ENCODE measurements around the gene MERTK. TPM values are rescaled to one million over a fixed set of nuclear protein-coding genes. Genes with fewer than 3 reads are reported as not detected.
A peak's percentile ranks its signal among the peaks of the same experiment; 100 is the strongest.

Gene MERTK
- total and polyA plus RNA-seq, 11 donors, result 1.9 to 15.2 (median 4.7) TPM

GRCh38 chr2:112018846-112019245, 120.4 kb downstream of the MERTK start:
- Histone ChIP-seq H3K4me3 (no peak overlapping the region), H3K9me3 (no peaks in the 10 kb centered on the region), H3K36me3 (peaks cover 0 to 46% (median 28%) of the 10 kb centered on the region in 9 donors), H3K27me3 (no peaks in the 10 kb centered on the region), H3K4me1 (peaks cover 0 to 5% (median 0%) of the 10 kb centered on the region in 12 donors), H3K27ac (no peak overlapping the region)
- WGBS, 4 donors, result 91 to 94% (median 93%) methylated on average over 8 of the region's 8 CpGs
- DNase-seq (no peak), ATAC-seq (no peak)
- no peak for TF ChIP-seq POLR2A (IDR thresholded peaks at IDR 0.05)
- intact Hi-C loops (cut with DNase I), result loop anchor here in 1 of 10 donors (10.0 kb wide), 1 partner anchor 64 kb away; no protein-coding TSS in a partner anchor

GRCh38 chr2:112019569-112019982, 121.2 kb downstream of the MERTK start:
- no peak for ATAC-seq
- no peak for DNase-seq

GRCh38 chr2:112020561-112020960, 122.2 kb downstream of the MERTK start:
- no peak overlapping the region for H3K4me3 ChIP-seq
- DNase-seq (no peak), ATAC-seq (no peak)
- peaks cover 0 to 5% (median 0%) of the 10 kb centered on the region in 12 donors for H3K4me1 ChIP-seq
- H3K36me3 ChIP-seq, result peaks cover 0 to 43% (median 32%) of the 10 kb centered on the region in 9 donors
- intact Hi-C loops (cut with DNase I), result no loop called here
- TF ChIP-seq POLR2A (IDR thresholded peaks at IDR 0.05) (no peak), CTCF (IDR thresholded peaks at IDR 0.05) (no peak)
- no peaks in the 10 kb centered on the region for H3K27me3 ChIP-seq
- no peak overlapping the region for H3K27ac ChIP-seq
- 79 to 100% (median 97%) methylated on average over 3 of the region's 3 CpGs for whole genome bisulfite sequencing, 4 donors
- no peaks in the 10 kb centered on the region for H3K9me3 ChIP-seq

More at GRCh38 chr2:112019569-112019982, 121.2 kb downstream of the MERTK start:
- Histone ChIP-seq H3K36me3 (peaks cover 0 to 49% (median 28%) of the 10 kb centered on the region in 9 donors), H3K4me1 (peaks cover 0 to 5% (median 0%) of the 10 kb centered on the region in 12 donors), H3K9me3 (no peaks in the 10 kb centered on the region), H3K4me3 (no peak overlapping the region), H3K27ac (no peak overlapping the region), H3K27me3 (no peaks in the 10 kb centered on the region)
- TF ChIP-seq POLR2A (IDR thresholded peaks at IDR 0.05) (no peak), CTCF (IDR thresholded peaks at IDR 0.05) (no peak)
- intact Hi-C loops (cut with DNase I), result loop anchor here in 1 of 10 donors (10.0 kb wide), 1 partner anchor 65 kb away; no protein-coding TSS in a partner anchor
- WGBS, 4 donors, result 61 to 67% (median 63%) methylated on average over 4 of the region's 4 CpGs

GRCh38 chr2:112021290-112021689, 122.9 kb downstream of the MERTK start:
- ATAC-seq (no peak), DNase-seq (no peak)
- no peaks in the 10 kb centered on the region for H3K9me3 ChIP-seq
- H3K4me3 ChIP-seq, result no peak overlapping the region
- TF ChIP-seq POLR2A (IDR thresholded peaks at IDR 0.05), result no peak
- no peak for TF ChIP-seq CTCF (IDR thresholded peaks at IDR 0.05)
- intact Hi-C loops (cut with DNase I), result no loop called here
- WGBS, 4 donors, result 95 to 96% (median 95%) methylated on average over 10 of the region's 10 CpGs
- H3K27me3 ChIP-seq, result no peaks in the 10 kb centered on the region
- H3K27ac ChIP-seq, result no peak overlapping the region
- peaks cover 0 to 5% (median 0%) of the 10 kb centered on the region in 12 donors for H3K4me1 ChIP-seq
- H3K36me3 ChIP-seq, result peaks cover 0 to 45% (median 32%) of the 10 kb centered on the region in 9 donors

GRCh38 chr2:112021781-112022231, 123.4 kb downstream of the MERTK start:
- H3K27ac ChIP-seq, result peak overlapping the region in 1 of 12 donors; percentile 23
- TF ChIP-seq POLR2A (IDR thresholded peaks at IDR 0.05) (no peak), CTCF (IDR thresholded peaks at IDR 0.05) (no peak)
- H3K4me1 ChIP-seq, result peaks cover 0 to 5% (median 0%) of the 10 kb centered on the region in 12 donors
- intact Hi-C loops (cut with DNase I), result no loop called here
- DNase-seq (no peak), ATAC-seq (no peak)
- H3K36me3 ChIP-seq, result peaks cover 0 to 49% (median 32%) of the 10 kb centered on the region in 9 donors
- 87 to 89% (median 87%) methylated on average over 8 of the region's 8 CpGs for WGBS, 4 donors
- no peaks in the 10 kb centered on the region for H3K9me3 ChIP-seq
- H3K27me3 ChIP-seq, result no peaks in the 10 kb centered on the region
- H3K4me3 ChIP-seq, result no peak overlapping the region
